ENCODE measurements around the gene C21orf91. TPM values are rescaled to one million over a fixed set of nuclear protein-coding genes. Genes with fewer than 3 reads are reported as not detected.

The C21orf91 gene
- total RNA-seq, 4 donors from 2014 or later, result 4.2 to 7.1 (median 5.7) TPM

- Histone ChIP-seq H3K27ac (peak overlapping the region; percentile 42 to 75 (median 63)), H3K36me3 (no peaks in the 10 kb centered on the region), H3K4me3 (no peak overlapping the region), H3K27me3 (no peaks in the 10 kb centered on the region), H3K9me3 (no peaks in the 10 kb centered on the region), H3K4me1 (no peaks in the 10 kb centered on the region)
- TF ChIP-seq, protein P1, sequence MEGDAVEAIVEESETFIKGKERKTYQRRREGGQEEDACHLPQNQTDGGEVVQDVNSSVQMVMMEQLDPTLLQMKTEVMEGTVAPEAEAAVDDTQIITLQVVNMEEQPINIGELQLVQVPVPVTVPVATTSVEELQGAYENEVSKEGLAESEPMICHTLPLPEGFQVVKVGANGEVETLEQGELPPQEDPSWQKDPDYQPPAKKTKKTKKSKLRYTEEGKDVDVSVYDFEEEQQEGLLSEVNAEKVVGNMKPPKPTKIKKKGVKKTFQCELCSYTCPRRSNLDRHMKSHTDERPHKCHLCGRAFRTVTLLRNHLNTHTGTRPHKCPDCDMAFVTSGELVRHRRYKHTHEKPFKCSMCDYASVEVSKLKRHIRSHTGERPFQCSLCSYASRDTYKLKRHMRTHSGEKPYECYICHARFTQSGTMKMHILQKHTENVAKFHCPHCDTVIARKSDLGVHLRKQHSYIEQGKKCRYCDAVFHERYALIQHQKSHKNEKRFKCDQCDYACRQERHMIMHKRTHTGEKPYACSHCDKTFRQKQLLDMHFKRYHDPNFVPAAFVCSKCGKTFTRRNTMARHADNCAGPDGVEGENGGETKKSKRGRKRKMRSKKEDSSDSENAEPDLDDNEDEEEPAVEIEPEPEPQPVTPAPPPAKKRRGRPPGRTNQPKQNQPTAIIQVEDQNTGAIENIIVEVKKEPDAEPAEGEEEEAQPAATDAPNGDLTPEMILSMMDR (IDR thresholded peaks at IDR 0.05), result no peak
- no peak for TF ChIP-seq POLR2A (IDR thresholded peaks at IDR 0.05)
- no peak for DNase-seq
These were observed 24.5 kb downstream of the C21orf91 start for GRCh38 chr21:17794518-17795145.

DNA sequence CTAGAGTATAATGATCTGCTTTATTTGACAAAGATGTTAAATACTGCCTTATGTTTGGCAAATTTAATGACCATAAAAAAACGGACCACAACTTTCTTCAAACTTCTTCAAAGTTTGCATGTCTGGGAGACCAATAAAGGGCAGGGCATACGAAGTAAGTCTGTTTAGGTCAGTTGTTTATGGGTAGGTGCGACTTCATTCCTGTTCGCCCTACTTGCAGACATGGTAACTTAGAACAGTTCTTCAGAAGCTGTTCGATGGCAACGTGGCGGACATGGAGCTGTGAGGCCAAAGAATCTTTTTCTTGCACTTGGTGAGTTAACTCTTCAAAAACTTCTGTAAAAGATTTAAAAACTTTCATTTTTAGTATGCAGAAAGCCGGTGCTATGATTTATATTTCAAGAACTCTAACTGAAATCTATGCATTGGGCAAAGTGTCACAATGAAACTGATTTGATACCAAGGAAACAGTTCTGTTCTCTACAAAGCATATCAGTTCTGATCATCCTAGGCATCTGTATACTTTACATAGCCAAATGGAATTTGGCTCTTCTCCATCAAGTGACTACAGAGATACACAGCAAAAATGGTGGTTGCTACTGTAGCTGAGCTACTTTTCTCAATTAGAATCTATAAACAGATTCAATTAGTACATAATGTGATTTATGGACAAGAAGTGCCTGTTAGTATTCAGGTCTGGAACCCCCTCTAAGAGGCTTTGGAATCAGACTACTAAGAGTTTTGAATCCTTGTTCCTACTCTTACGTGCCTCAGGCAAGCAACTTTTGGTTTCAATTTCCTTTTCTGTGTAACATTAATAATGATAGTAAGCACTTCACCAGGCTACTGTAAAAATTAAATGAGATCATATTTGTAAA is 25.7 kb downstream of the C21orf91 start:
- Histone ChIP-seq H3K9me3 (no peaks in the 10 kb centered on the region), H3K36me3 (no peaks in the 10 kb centered on the region), H3K27me3 (no peaks in the 10 kb centered on the region), H3K27ac (peak overlapping the region; percentile 42 to 75 (median 62)), H3K4me1 (no peaks in the 10 kb centered on the region), H3K4me3 (peak overlapping the region in 3 of 4 donors; percentile 1 to 46 (median 32))
- TF ChIP-seq POLR2A (IDR thresholded peaks at IDR 0.05), result no peak
- TF ChIP-seq, protein P1 (IDR thresholded peaks at IDR 0.05), result no peak
- no peak for DNase-seq

DNA sequence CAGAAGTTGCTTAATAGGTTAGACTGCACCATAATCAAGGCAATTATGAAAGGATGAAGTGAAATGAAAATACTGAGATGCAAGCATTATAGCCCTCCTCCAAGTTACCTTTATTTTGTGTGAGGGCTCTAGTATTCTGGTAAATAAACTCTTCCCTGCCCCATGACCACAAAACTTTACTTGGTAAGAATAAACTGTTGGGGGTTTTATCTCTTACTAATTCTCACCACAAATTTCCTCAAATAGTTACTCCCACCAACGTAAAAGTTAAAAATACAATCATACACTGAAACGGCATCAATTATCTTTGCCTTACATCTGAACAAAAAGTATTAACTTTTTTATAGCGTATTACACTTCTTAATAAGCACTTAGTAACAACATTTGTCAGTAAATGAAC is 29.5 kb downstream of the C21orf91 start:
- Histone ChIP-seq H3K27ac (peak overlapping the region in 2 of 4 donors; percentile 0 to 53), H3K4me3 (no peak overlapping the region), H3K36me3 (peaks cover 0 to 6% (median 0%) of the 10 kb centered on the region in 3 donors), H3K9me3 (no peaks in the 10 kb centered on the region), H3K4me1 (no peaks in the 10 kb centered on the region), H3K27me3 (no peaks in the 10 kb centered on the region)
- DNase-seq, result no peak
- no peak for TF ChIP-seq POLR2A (IDR thresholded peaks at IDR 0.05)
- TF ChIP-seq, protein P1 (IDR thresholded peaks at IDR 0.05), result no peak

GRCh38 chr21:17789069-17789468 is 30.1 kb downstream of the C21orf91 start:
- Histone ChIP-seq H3K4me1 (no peaks in the 10 kb centered on the region), H3K4me3 (no peak overlapping the region), H3K9me3 (no peaks in the 10 kb centered on the region), H3K36me3 (peaks cover 0 to 6% (median 0%) of the 10 kb centered on the region in 3 donors), H3K27me3 (no peaks in the 10 kb centered on the region), H3K27ac (peak overlapping the region in 2 of 4 donors; percentile 0 to 53)
- no peak for TF ChIP-seq POLR2A (IDR thresholded peaks at IDR 0.05)
- TF ChIP-seq, protein P1 (IDR thresholded peaks at IDR 0.05), result no peak
- DNase-seq, result no peak

GRCh38 chr21:17786851-17787181 is 32.3 kb downstream of the C21orf91 start:
- TF ChIP-seq, protein P1 (IDR thresholded peaks at IDR 0.05), result no peak
- no peak overlapping the region for H3K4me3 ChIP-seq
- H3K27ac ChIP-seq, result peak overlapping the region in 1 of 4 donors; percentile 23
- no peaks in the 10 kb centered on the region for H3K4me1 ChIP-seq
- H3K27me3 ChIP-seq, result no peaks in the 10 kb centered on the region
- DNase-seq, result no peak
- H3K9me3 ChIP-seq, result no peaks in the 10 kb centered on the region
- H3K36me3 ChIP-seq, result peaks cover 0 to 6% (median 0%) of the 10 kb centered on the region in 3 donors

Data from Peyer's patch (tissue), 4 donors.